Fibroblast of skin of abdomen (primary cell): ENCODE data around the gene HIC1.

ENCODE experiments used
- DNase-seq: peaks from one replicate; pipeline ENCODE4 v3.0.0-alpha.2; 2013

The HIC1 gene

DNA sequence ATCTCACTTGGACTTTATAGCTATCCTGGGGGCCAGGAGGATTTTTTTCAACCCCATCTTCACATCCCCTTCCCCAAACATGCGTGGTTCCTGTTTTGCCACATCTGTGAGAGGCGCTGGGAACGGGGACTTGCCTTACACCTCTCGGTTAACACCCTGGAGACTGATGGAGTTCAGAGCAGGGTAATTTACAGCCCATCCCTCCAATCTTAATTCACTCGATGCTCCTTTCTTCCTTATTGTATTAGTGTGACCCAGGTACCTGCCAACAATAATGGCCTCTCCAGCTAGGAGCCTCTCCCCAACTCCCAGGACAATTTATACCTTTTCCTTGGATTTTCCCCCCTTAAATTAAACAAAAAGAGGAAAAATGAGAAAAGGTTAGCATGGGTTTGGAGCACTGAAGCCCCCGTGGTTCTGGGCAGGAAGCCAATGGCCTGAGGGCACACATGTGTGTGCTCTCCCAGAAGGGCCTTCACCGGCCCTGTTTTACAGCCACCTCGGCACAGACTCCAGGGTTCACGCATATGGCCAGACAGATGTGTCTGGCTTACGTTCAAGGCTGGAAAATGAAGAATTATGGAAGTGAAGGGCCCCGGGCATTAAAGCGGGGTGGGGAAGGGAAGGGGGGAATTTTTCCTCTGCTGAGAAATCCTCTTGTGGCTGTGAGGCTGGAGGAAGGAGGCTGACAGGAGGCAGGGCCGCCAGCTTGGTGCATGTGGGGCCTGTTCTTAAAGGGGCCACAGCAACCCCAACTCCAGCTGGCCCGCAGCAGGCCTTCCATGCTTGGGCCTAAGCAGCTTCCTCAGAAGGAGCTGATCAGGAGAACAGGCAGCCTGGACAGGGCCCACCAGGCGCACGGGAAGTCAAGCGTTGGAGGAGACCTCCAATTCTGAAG is 21.4 kb downstream of the HIC1 start:
- DNase-seq = peak; percentile 75

- no peak for DNase-seq
These were observed 22.1 kb downstream of the HIC1 start for GRCh38 chr17:2077040-2077439.

GRCh38 chr17:2081564-2081963 is 26.7 kb downstream of the HIC1 start:
- DNase-seq = peak; percentile 60

GRCh38 chr17:2082003-2082781 is 27.3 kb downstream of the HIC1 start:
- DNase-seq = peak; percentile 57

DNA sequence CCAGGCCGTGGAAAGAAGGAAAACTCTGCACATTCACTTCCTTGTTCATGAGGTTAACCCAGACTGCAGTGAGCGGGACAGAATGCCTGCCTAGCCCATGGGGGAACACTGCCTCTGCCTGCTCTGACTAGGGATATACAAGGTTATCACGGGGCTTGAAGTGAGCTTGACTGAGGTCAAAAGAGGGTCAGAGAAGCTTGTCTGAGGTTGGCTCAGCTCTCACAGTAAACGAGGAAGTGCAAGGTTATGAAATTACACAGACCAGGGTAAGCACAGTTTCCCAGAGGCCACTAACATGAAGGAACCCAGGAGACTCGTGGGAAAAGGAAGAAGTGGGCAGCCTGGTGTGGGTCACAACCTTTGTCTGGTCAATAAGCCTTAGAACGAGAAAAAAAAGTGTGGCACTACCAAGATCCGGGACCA is 28.7 kb downstream of the HIC1 start:
- no peak for DNase-seq

DNA sequence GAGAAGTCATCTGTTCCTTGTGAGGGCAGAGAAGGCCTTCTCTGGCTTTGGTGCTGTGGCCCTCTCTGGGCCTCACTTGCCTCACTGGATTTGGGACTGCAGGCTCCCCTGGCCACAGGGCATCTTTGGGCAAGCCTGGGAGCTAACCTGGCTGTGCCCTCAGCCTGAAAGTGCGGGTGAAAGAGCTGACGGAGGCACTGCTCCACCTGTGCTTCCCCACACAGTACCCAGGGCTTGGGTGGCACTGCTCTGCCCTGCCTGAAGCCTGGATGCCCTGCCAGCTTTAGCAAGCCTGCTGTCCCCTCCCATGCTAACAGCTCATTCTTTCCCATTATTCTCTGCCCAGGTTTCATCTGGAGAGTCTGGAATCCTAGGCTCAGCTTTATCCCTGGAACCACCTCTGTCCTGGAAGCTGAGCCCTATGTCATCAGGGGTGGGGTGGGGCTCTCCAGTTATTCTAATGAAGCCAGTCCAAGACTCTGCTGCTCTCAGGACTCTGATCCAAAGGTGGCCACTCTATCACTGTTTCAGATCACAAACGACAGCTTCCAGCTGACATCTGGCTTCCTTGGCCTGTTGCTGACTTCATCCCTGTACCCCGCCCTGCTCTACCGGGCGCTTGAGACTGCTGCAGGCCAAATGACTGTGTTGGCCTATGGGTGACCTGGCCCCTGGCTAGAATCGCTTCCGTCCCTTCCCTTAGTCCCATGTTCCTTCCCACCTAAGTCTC is 29.3 kb downstream of the HIC1 start:
- DNase-seq = no peak

- peak; percentile 93 for DNase-seq
These were observed 30.1 kb downstream of the HIC1 start for GRCh38 chr17:2084766-2085647.

DNA sequence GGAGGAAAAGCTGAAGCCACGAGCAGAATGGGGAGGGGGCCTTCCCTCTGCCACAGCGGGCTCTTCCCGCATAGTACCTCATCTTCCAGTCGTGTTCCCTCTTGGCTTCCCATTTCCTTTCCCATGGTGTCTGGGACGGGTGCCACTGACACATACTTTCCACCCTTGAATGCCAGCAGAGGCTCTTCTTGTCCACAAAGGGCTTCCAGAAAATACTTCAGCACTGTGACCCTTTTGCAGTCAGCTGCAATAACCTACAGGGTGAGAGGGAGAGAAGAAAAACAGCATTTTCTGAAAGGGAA is 30.7 kb downstream of the HIC1 start:
- DNase-seq = peak; percentile 63

GRCh38 chr17:2086306-2086705 is 31.4 kb downstream of the HIC1 start:
- no peak for DNase-seq

DNA sequence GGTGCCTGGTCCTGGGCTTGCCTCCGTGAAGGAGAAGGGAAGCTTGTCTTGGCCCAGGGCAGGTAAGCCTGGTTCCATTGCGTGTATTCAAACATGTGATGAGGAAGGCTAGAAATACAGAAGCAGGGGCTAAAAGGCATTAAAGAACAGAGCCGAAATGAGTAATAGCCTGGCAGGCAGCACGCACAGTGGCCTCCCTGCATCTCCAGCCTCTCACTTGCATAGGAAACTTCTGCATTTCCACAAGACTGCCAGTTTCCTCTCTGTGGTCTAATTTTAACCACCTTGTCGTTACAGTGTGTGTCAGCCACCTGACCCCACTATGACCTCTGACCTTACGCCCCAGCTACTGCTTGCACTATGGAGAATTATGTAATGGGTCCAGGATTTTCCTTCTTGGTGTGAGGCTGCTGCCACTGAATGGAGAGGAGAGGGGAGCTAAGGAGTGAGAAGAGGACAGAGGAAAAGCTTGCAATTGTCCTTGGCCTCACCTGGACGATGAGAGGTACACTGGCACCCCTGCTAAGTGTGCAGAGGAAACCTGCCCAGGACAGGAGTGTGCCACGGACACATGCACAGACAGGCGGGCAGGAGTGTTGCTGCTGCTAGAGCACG is 32.8 kb downstream of the HIC1 start:
- DNase-seq = no peak

- peak; percentile 79 for DNase-seq
These were observed 34.1 kb downstream of the HIC1 start for GRCh38 chr17:2089021-2089422.

- DNase-seq = no peak
These were observed 35.3 kb downstream of the HIC1 start for GRCh38 chr17:2090210-2090641.

DNA sequence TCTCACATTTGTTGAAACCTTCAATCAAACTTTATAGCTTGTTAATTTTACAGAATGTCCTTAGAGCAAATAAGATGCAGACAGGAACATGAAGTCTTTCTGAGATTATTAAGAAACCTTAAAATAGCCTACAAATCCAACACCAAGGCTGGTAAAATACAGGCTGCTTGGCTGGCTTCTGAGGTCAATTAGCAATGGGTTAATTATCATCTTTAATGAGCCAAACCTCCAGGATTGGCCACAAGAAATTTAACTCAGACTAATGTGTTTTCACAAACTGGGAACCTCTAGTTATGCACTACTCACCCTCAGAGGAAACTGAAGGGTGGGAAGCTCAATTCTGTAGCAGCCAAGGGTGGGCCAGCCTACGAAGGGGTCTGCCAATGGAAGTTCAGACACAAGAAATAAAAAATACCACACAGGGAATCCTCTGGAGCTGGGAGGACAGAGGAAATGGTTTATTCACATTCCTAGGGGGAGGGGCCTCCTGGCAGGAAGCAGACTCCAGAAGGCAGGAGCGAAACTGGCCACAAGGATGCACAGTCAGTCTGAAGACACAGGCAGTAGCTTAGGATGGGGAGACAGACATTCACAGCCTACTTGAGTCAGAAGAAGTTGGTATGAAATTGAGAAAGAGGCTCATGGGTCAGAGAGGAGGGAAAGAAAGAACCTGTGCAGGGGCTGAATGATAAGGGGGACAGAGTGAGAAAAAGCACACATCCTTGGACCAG is 36.1 kb downstream of the HIC1 start:
- peak; percentile 98 for DNase-seq

DNA sequence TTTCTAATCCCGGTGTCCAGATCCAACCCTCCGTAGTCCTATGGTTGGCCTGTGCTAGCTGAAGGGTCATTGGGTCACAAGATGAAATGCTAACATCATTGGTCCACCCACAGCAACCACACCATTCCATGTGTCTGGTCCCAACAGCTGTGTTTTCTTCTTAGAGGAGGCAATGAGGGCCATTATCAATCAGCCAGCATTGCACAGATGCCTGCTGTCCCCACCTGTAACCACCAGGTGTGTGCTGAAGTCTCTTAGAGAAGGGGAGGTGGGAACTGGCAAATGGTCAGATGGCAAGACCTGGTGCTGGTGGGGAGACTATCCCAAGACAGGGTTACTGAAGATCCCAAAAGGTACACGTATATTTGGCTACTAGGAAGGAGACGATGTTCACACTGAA is 37.4 kb downstream of the HIC1 start:
- DNase-seq = no peak

DNA sequence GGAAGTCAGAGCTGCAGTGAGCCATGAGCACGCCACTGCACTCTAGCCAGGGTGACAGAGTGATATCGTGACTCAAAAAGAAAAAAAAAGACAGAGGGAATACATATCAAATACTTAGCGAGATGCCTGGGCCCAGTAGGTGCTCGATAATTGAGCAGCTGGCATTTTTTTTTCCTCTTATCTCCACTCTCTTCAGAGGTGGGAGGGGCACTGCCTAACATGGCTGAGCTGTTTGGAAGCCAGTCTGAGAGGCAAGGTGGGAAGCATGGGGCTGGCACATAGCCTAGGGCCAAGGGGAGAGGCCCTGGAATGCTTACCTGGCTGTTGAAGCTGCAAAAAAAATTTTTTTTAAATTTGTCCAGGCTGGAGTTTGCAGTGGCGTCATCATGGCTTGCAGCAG is 38.4 kb downstream of the HIC1 start:
- DNase-seq = no peak

- DNase-seq = peak; percentile 82
These were observed 40.1 kb downstream of the HIC1 start for GRCh38 chr17:2094891-2095535.

DNA sequence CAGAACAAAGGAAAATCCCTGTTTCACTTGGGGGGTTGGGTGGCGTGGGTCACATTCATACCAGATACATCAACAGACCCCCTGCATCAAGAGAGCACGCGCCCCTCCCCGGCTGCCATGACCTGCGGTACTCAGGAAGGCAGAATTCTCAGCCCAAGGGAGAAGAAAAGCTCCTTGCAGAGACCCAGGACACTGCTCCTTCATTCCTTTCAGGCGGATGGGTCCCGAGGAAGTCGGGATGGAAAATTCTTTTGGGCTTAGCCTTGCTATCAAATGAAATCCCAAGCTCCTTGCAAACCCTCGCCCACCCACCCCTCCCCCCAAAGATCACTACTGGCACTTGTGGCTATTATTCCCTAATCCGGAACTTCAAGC is 40.6 kb downstream of the HIC1 start:
- no peak for DNase-seq

DNA sequence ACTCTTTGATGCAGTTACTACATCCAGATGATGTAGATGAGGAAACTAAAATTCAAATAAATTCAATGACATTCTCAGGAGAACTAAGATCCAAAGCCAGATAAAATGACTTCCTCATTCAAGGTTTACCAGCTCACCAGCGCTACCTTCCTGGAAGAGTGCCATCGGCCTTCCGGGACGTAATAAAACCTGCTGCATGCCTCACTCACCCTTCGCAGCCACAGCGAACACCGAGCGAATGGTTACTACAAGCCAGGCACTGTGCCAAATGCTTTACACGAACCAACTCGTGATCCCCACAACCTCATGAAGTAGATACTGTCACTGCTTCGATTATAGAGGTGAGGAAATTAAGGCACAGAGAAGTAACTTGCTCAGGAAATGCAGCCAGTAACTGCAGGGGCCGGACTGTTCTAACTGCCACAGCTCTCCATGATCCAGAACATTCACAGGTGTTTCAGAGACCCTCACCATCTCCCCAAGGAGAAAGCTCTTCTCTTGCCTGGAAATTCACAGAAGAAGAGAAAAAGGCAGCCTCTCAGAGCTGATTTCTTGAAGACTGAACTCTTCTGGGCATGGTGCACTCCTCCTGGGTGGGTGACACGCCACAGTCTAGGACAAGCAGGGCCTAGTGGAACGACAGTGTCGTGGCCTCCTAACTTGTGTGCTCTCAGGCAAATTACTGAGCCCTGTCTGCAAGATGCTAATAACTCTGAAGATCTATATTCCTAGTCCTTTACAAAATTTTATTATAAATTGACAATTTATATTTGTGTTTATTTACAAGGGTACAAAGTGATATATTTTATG is 46.8 kb downstream of the HIC1 start:
- no peak for DNase-seq
